Testis (tissue), 3 donors: Measurements from ENCODE around the gene RNF121. TPM values are rescaled to one million over a fixed set of nuclear protein-coding genes. Genes with fewer than 3 reads are reported as not detected.

Experiments
- DNase-seq: peaks from one replicate; pipeline ENCODE4 v3.0.0-alpha.2; 2019
- H3K27ac ChIP-seq, 2 donors: fragments of 200-600 bp; sonication (generic); one replicate each; pipeline ENCODE4 v1.5.1; 2019
- H3K27me3 ChIP-seq: fragments of 200-600 bp; sonication (generic); one replicate; pipeline ENCODE4 v1.5.1; 2019
- H3K36me3 ChIP-seq: fragments of 200-600 bp; sonication (generic); one replicate; pipeline ENCODE4 v1.5.1; 2017; ENCODE audit warnings: low read depth; ENCODE audit errors: missing control alignments
- H3K4me1 ChIP-seq: fragments of 200-600 bp; sonication (generic); one replicate; pipeline ENCODE4 v1.5.1; 2019
- H3K4me3 ChIP-seq, 2 donors: fragments of 200-600 bp; sonication (generic); one replicate each; pipeline ENCODE4 v1.5.1; 2017 to 2019
- H3K9me3 ChIP-seq: fragments of 200-600 bp; sonication (generic); one replicate; pipeline ENCODE4 v1.5.1; 2017
- POLR2A ChIP-seq: fragments of 450-650 bp; IDR thresholded peaks from one replicate; pipeline ENCODE4 v1.6.1; 2017; ENCODE audit warnings: antibody characterized with exemption, mild to moderate bottlenecking, moderate library complexity
- WGBS, 2 donors: methylation state at CpG; one replicate each; pipeline ENCODE4 v1.1.5; 2018; 5-methylcytosine and 5-hydroxymethylcytosine counted together
- intact Hi-C: fragments of 100-400 bp; cut with DNase I; formaldehyde crosslinking; loops from one replicate; pipeline ENCODE4 v1.15.1; 2023; ENCODE audit warnings: low total_unique reads
- polyA plus RNA-seq: library from polyadenylated mRNA; stranded (reverse); fragments of 350-450 nt; fragmentation: Illumina TruSeq; extraction: RNeasy Lipid Tissue Mini Kit (QIAGEN cat#74804); gene quantifications from one replicate; pipeline ENCODE4 v1.2.3, GENCODE V29; 2014; ENCODE audit warnings: low read depth, low replicate concordance; ENCODE audit not compliant: insufficient read depth
- total RNA-seq, 2 donors: library from RNA; depleted of rRNA; stranded (reverse); fragments of >200 nt; gene quantifications; one replicate each; pipeline ENCODE4 v1.2.3, GENCODE V29; 2016
- TF ChIP-seq, protein P1 (sequence below), 3 experiments: fragments of 450-650 bp in 2 of 3; fragments of 200-600 bp in 1 of 3; sonication (generic) in 1 of 3; IDR thresholded peaks; one replicate each; pipeline ENCODE4 v1.5.1; 2016 to 2019; ENCODE audit warnings: antibody characterized with exemption in 3 of 3, mild to moderate bottlenecking in 2 of 3, moderate library complexity in 1 of 3

Gene RNF121
- total and polyA plus RNA-seq, 3 donors from 2014 or later: 51.7 to 72.5 (median 54.4) TPM

GRCh38 chr11:71994786-71995185 lies 65.9 kb downstream of the RNF121 start:
- no peak for DNase-seq
- intact Hi-C loops: no loop called here
- no peak overlapping the region for H3K27ac ChIP-seq
- no peaks in the 10 kb centered on the region for H3K36me3 ChIP-seq
- 89 to 91% methylated on average over 3 of the region's 3 CpGs for WGBS, 2 donors
- H3K4me3 ChIP-seq: no peak overlapping the region
- peaks cover 10% of the 10 kb centered on the region for H3K4me1 ChIP-seq
- no peaks in the 10 kb centered on the region for H3K9me3 ChIP-seq
- H3K27me3 ChIP-seq: no peaks in the 10 kb centered on the region
- no peak for TF ChIP-seq POLR2A
- TF ChIP-seq, protein P1, sequence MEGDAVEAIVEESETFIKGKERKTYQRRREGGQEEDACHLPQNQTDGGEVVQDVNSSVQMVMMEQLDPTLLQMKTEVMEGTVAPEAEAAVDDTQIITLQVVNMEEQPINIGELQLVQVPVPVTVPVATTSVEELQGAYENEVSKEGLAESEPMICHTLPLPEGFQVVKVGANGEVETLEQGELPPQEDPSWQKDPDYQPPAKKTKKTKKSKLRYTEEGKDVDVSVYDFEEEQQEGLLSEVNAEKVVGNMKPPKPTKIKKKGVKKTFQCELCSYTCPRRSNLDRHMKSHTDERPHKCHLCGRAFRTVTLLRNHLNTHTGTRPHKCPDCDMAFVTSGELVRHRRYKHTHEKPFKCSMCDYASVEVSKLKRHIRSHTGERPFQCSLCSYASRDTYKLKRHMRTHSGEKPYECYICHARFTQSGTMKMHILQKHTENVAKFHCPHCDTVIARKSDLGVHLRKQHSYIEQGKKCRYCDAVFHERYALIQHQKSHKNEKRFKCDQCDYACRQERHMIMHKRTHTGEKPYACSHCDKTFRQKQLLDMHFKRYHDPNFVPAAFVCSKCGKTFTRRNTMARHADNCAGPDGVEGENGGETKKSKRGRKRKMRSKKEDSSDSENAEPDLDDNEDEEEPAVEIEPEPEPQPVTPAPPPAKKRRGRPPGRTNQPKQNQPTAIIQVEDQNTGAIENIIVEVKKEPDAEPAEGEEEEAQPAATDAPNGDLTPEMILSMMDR (IDR thresholded peaks at IDR 0.05): no peak

GRCh38 chr11:71995726-71996291 lies 67.0 kb downstream of the RNF121 start:
- WGBS, 2 donors: 85 to 90% methylated on average over 1 to 3 of the region's 3 CpGs
- Histone ChIP-seq H3K4me3 (no peak overlapping the region), H3K4me1 (peaks cover 15% of the 10 kb centered on the region), H3K36me3 (no peaks in the 10 kb centered on the region), H3K27ac (no peak overlapping the region), H3K27me3 (no peaks in the 10 kb centered on the region), H3K9me3 (no peaks in the 10 kb centered on the region)
- no peak for TF ChIP-seq POLR2A
- TF ChIP-seq, protein P1 (IDR thresholded peaks at IDR 0.05): no peak
- intact Hi-C loops: no loop called here
- no peak for DNase-seq

- intact Hi-C loops: no loop called here
- WGBS, 2 donors: 93 to 100% methylated on average over 3 to 4 of the region's 4 CpGs
- H3K9me3 ChIP-seq: no peaks in the 10 kb centered on the region
- no peak overlapping the region for H3K4me3 ChIP-seq
- H3K4me1 ChIP-seq: peaks cover 15% of the 10 kb centered on the region
- H3K27me3 ChIP-seq: no peaks in the 10 kb centered on the region
- no peak for TF ChIP-seq POLR2A
- TF ChIP-seq, protein P1 (IDR thresholded peaks at IDR 0.05): no peak
- no peak overlapping the region for H3K27ac ChIP-seq
- DNase-seq: no peak
- no peaks in the 10 kb centered on the region for H3K36me3 ChIP-seq
Measured at GRCh38 chr11:71996517-71996916, 67.7 kb downstream of the RNF121 start.

DNA sequence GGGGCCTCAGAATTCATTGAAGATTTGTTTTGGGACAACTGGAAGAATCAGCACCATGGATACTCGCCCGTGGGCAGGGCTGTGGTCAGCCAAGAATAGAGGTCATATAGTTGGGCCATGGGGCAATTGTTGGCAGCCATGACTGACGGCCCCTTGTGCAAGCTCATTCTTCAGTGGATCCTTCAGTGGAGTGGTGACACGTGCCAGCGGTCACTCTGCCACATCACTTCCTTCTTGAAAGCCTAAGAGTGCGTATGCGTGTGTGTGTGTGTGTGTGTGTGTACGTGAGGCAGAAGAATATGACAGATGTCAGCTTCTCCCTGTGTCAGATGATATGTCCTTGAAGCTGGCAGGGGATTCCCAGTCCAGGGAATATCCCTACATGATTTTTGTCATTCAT lies 68.1 kb downstream of the RNF121 start:
- H3K27ac ChIP-seq: no peak overlapping the region
- H3K27me3 ChIP-seq: no peaks in the 10 kb centered on the region
- intact Hi-C loops: no loop called here
- H3K4me3 ChIP-seq: no peak overlapping the region
- no peak for DNase-seq
- H3K9me3 ChIP-seq: no peaks in the 10 kb centered on the region
- no peak for TF ChIP-seq POLR2A
- TF ChIP-seq, protein P1 (IDR thresholded peaks at IDR 0.05): no peak
- peaks cover 15% of the 10 kb centered on the region for H3K4me1 ChIP-seq
- 90% methylated on average over 8 of the region's 8 CpGs; no CpG with 5 or more reads in 1 of the 2 donors for WGBS, 2 donors
- no peaks in the 10 kb centered on the region for H3K36me3 ChIP-seq

DNA sequence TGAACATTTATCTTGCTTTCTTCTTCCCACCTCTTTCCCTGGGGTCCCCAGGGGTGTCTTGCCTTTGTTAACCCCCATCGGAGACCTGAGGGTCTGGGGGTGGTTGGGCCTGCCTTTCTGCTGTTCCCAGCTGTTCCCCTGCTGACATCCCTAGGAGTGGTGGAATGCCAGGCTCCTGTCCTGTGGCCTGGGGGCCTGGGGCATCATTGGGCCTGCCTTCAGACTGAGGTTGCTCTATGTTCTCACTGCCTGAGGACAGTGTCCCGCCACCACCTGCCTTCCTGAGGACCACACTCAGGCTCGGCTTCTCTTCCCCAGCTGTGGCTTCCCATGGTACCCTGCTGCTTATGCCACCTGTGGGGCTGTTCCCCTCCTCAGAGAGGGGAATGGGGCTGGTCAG lies 68.7 kb downstream of the RNF121 start:
- H3K27ac ChIP-seq: no peak overlapping the region
- no peaks in the 10 kb centered on the region for H3K27me3 ChIP-seq
- intact Hi-C loops: no loop called here
- H3K4me3 ChIP-seq: no peak overlapping the region
- DNase-seq: no peak
- 92 to 95% methylated on average over 3 of the region's 3 CpGs for WGBS, 2 donors
- H3K9me3 ChIP-seq: no peaks in the 10 kb centered on the region
- no peaks in the 10 kb centered on the region for H3K36me3 ChIP-seq
- peaks cover 15% of the 10 kb centered on the region for H3K4me1 ChIP-seq
- TF ChIP-seq, protein P1 (IDR thresholded peaks at IDR 0.05): no peak
- TF ChIP-seq POLR2A: no peak
